Activated T-cell treated with anti-CD3 and anti-CD28 coated beads for 4 hours (primary cell): Measurements from ENCODE around the gene FRMD5.
"Not testable (repeated sequence)": the region's sequence is repeated elsewhere in the genome, so short reads cannot be mapped to it uniquely, and the experiment has no call there.

Experiments
- DNase-seq: peaks from one replicate; pipeline ENCODE4 v3.0.0-alpha.2; 2020

Gene FRMD5

DNA sequence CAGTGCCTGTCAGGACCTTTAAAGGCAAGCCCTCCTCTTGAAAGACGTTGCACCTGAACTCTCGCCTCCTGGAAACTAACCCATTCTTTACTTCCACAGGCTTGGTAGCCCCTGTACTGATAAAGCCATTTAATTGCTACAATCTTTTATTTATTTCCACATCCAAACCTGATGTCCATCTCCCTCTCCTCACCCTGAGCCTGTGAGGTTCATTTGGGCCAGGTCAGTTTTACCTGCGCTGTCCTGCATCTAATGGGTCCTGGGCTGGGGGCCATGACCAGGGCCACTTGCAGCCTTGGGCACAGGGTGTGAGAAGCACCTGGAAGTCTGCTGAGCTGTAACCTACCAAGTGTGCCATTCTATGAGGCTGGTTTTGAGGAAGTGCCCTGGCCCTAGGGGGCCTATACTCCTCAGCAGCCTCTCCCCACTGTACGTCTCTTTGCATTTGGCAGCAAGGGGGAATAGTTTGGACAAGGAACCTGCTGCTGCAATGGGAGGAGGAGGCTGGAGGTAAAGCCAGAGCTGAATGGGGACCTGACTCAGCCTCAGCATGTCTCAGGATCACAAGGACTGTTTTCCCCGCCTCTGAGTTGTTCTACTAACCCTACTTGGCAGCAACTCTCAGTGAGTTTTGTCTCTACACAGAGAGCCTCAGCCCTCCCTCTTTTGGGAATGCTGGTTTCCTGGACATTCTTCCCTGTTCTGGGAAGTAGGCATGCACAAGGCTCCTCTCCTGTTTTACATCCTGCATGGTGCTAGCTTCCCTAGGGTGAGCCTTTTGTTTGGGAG is 314.5 kb downstream of the FRMD5 start:
- DNase-seq: no peak

DNA sequence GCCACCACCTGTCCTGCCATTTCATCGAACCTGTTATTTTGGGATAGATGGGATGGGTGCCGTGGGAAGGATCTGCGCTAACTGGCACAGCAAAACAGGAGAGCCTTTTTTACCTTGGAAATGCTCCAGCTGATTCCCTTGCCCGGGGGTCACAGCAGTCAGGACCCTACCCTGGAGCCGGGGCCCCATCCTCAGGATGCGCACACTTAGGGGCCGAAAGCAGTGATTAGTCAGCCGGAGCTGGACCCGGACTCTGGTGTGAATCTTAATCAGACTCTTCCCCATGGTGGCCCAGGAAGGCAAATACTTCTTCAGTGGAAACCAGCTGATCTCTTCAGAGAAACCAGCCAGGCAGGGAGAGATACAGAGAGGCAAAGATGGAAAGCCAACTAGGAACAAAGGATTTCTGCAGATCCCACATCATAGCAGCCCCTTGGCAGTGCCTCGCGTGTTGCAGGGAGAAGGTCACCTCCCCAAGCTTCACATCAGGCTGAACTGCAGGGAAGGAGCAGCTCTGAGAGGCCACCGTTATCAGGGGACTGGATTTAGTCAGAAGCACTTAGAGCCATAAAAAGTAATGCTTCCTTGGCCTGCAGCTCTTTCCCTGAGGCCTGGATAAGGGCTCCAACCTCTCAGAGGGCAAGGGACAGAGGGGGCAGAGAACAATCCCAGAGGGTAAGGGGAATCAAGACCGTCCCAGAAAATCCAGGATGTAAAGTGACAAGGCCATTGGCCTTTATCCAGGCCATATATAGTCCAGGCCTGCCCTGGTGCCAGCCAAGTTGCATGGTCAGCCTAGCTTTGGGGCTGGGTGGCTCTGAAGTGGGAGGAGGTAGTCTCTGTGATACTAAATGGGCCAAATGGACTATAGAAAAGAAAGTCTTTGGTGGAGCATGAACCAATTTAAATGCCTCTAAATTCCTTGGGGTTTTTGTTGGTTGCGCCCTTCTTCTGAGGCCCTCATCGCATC is 315.4 kb downstream of the FRMD5 start:
- no peak for DNase-seq

DNA sequence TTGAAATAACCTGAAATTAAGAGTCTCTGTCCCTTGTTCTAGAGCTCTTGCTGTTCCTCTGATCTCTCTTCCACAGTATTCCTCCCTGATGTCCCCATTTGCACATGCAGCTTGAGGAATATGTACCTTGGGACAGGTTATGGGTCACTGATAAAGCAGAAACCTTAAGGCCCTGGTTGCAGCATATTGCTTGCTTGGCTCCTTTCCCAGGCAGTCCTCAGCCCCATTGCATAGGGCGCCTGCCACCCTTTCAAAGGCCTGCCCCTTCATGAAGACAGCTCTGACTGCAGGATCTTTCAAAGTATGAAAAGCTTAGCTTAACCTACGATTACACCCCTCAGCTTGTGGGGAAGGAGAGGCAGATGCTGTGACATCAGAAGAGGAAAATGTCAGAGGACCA is 316.6 kb downstream of the FRMD5 start:
- DNase-seq: no peak

DNA sequence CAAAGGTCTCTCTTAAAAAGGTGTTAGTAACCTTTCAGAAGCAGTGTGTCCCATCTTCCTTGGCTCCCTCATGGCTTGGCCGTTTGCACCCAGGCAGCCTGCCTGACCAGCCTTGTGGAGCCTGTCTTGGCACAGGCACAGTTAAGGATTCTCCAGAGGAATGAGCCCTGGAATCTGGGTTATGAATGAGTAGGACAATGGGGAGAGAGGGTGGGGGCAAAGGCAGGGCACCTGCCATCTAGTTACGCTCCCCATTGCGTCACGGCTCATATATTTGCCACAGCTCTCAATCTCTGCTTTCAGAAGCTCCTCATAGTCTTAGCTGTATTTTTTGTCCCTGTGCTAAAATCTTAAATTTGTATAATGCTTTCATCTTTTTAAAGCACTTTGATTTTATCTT is 317.7 kb downstream of the FRMD5 start:
- DNase-seq: no peak

DNA sequence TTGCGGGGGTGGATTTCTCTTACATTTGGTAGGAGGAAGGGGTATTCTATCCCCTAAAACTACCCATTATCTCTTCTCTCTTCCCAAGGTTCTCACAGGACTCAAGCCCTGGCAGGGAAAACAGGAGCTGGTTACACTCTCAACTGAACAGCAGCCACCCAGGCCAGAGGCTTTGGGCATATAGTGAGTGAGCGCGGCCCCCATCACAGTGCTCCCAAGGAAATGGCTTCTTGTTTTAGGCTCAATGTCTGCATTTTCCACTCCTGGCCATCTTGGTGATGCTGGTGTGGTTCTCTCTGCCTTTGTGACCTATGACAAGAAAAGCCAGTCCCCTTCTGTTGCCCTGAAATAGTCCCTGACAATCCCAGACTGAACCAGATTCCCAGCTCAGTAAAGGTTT is 318.2 kb downstream of the FRMD5 start:
- DNase-seq: no peak

DNA sequence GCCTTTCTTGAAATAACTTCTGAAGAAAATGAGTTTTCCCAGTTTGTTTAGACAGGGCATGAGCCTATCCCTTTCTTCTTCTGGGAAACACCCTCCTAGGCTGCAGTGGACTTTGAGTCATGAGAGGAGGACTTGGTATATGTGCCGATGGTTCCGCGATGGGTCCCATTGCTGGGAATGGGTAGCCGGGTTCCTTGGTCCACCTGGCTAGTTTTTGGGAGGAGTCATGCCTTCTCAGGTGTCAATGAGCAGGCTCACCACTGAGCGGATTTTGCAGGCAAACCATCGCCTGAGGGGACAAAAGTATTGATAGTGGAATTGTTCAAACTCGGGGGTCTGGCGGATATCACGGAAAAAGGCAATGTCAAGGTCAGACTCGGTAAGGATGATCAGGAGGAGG is 321.4 kb downstream of the FRMD5 start:
- no peak for DNase-seq

DNA sequence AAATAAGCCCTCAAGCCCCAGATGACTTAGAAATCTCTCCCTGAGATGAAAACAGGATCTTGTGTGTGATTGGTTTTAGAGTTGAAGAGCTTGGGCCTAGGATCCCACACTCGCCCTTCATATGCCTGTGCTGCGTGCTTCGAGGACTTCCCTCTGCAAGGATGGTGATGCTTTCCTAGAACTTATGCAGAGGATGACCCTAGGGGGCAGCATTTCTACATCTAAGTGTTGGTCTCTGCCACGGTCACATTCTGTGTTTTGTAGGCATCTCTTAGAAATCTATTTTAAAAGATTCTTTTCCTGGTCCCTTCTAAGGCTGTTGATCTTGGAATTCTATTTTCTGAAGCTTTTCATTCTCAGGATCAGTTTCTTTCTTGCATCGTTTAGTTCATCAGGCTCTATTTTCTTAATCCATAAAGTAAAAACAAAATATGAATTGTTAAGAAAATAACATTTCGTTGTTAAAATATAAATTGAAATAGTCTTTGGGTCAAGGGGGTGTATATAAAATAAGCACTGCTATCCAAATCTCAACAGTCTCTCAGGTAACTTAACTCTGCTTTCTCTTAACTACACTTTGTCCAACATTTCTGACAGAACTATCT is 322.6 kb downstream of the FRMD5 start:
- no peak for DNase-seq

DNA sequence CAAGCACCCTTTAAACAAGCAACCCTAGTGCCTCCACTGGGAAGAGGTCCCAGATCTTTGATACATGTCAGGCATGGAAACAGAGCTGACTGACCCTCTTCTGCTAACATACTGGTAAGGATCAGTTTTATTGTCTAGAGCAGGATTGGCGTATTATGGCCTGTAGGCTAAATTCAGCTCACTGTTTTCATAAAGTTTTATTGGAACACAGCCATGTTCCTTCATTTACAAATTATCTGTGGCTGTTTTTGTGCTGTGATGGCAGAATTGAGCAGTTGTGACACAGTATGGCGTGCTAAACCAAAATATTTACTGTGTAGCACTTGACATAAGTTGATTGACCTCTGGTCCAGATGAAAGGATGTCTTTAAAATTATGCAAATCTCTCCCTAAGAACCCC is 323.2 kb downstream of the FRMD5 start:
- DNase-seq: no peak

DNA sequence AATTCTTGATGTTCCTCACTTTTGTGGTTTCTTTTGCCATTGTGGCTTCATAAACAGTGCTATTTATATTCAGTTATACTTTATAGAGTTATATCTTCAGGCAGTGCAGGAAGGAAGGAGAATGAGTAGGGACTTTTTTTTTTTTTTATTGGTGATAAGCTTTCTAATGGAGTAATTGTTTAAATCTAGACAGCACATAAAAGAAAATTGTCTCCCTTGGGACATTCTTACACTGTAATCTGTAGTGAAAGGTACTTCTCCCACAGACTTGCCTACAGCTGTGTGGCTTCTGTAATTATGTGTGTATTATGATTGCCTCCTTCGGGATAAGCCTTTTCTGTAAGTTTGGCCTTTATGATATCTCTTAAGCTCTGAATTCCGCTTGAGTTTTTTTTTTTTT is 326.7 kb downstream of the FRMD5 start:
- no peak for DNase-seq

DNA sequence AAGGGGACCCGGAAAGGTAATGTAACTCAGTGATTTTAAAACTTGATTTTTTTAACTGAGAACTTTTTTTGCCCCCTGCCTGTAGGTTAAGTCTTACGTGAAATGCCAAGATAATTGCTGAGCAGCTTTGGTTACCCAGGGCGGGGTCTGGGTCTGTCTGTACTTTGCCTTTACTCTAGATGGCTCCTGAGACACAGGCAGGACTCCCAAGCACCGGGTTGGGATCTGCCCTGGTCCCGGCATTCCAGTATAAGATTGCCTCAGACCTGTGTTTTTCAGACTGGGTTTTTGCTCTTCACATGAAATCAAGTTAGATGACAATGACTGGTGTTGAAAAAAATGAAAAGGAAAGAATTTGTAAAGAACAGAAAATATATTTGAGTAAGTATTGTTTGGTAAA is 328.0 kb downstream of the FRMD5 start:
- DNase-seq: no peak

DNA sequence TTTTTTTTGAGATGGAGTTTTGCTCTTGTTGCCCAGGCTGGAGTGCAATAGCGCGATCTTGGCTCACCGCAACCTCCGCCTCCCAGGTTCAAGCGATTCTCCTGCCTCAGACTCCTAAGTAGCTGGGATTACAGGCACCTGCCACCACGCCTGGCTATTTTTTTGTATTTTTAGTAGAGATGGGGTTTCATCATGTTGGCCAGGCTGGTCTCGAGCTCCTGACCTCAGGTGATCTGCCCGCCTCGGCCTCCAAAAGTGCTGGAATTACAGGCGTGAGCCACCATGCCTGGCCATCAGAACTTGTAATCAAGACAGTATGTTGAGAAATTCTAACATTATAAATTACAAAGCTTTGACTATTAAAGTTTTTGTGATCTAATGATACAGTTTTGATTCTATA is 328.4 kb downstream of the FRMD5 start:
- DNase-seq: not testable (repeated sequence)

DNA sequence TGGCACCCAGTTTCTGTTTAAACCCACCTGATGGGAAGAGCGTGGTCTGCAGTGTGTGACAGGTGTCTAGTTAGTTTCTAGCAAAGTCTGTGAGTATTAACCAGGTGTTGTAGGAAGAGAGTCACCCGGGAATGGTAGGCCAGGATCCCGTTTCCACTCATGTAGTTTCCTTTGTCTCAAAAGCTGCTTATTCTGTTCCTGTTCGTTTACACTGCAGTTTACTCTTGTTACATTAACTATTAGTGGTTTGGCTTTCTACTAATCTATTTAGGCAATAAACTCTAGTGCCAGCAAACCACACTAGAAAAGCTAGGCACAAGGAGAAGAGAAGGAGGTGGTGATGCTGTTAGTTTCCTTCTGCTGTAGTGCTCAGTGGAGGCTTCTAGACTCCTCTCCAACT is 335.5 kb downstream of the FRMD5 start:
- no peak for DNase-seq

DNA sequence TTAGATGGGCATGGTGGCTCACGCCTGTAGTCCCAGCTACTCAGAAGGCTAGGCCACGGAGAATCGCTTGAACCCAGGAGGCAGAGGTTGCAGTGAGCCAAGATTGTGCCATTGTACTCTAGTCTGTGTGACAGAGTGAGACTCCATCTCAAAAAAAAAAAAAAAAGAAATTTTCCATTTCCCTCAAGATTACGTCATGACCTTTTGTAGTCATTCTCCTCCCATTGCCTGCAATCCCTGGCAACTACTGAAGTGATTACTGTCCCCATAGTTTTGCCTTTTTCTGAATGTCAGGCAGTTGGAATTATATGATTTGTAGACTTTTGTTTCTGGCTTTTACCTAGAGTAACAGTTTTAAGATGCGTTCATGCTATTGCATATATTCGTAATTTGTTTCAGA is 340.3 kb downstream of the FRMD5 start:
- no peak for DNase-seq

DNA sequence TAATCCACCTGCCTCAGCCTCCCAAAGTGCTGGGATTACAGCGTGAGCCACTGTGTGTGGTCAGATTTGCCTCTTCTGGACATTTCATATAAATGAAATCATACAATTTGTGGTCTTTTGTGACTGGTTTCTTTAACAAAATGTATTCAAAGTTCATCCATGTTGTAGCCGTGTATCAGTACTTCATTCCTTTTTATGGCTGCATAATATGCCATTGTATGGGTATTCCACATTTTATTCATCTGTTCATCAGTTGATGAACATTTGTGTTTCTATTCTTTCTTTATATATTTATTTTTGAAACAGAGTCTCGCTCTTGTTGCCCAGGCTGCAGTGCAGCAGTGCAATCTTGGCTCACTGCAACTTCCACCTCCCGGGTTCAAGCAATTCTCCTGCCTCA is 342.5 kb downstream of the FRMD5 start:
- DNase-seq: no peak

DNA sequence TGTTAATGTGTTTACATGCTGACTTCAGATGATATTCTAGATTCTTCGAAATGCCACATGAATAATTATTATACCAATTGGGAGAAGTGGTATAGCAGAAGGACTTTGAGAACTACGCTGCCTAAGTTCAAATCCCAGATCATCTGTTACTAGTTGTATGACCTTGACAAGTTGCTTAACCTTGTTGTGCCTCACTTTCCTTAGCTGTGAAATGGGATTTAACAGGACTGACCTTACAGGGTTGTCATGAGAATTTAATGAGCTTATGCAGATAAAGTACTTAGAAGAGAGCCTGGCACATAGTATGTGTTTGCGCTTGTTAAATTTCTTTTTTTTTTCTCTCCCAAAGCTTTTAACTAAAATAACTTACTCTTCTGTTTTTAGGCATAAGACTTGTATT is 343.8 kb downstream of the FRMD5 start:
- DNase-seq: no peak

DNA sequence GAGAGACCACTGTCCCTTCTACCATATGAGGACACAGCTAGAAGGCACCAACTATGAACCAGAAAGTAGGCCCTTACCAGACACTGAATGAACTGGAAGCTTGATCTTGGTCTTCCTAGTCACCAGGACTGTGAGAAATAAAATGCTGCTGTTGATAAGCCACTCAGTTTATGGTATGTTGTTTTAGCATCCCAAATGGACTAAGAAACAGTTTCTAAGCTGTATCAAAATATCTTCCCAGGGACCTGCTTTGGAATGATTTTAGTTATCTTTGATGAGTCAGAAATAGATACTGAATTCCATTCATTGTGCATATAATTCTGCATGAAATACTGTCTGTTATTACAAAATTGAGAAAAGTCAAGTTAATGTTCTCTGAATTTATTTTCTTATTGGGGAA is 349.6 kb downstream of the FRMD5 start:
- no peak for DNase-seq

DNA sequence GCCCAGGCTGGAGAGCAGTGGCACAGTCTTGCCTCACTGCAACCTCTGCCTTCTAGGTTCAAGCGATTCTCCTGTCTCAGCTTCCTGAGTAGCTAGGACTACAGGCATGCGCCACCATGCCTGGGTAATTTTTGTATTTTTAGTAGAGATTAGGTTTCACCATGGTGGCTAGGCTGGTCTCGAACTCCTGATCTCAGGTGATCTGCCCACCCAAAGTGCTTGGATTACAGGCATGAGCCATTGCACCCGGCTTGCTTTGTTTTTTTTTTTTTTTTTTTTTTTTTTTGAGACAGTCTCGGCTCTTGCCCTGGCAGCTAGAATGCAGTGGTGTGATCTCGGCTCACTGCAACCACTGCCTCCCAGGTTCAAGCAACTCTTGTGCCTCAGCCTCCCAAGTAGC is 362.6 kb downstream of the FRMD5 start:
- not testable (repeated sequence) for DNase-seq

DNA sequence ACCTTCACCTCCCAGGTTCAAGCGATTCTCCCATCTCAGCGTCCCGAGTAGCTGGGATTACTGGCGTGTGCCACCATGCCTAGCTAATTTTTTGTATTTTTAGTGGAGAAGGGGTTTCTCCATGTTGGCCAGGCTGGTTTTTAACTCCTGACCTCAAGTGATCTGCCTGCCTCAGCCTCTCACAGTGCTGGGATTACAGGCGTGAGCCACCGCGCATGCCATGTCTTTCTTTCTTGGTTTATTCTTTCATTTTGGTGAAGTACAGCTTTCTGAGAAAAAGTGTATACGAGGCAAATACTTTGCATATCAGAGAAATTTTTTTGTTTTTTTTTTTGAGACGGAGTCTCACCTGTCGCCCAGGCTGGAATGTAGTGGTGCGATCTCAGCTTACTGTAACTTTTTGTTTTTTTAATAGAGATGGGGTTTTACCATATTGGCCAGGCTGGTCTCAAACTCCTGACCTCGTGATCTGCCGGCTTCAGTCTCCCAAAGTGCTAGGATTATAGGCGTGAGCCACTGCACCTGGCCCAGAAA is 363.5 kb downstream of the FRMD5 start:
- not testable (repeated sequence) for DNase-seq

DNA sequence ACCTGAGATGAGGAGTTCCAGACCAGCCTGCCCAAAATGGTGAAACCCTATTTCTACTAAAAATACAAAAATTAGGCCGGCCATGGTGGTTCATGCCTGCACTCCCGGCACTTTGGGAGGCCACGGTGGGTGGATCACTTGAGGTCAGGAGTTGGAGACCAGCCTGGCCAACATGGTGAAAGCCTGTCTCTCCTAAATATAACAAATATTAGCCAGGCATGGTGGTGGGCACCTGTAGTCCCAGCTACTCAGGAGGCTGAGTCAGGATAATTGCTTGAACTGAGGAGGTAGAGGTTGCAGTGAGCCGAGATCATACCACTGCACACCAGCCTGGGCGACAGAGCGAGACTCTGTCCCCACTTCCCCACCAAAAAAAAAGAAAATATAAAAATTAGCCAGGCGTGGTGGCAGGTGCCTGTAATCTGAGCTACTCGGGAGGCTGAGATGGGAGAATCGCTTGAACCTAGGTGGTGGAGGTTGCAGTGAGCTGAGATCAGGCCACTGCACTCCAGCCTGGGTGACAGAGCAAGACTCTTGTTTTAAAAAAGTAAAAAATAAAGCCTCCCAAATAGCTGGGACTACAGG is 364.3 kb downstream of the FRMD5 start:
- not testable (repeated sequence) for DNase-seq

DNA sequence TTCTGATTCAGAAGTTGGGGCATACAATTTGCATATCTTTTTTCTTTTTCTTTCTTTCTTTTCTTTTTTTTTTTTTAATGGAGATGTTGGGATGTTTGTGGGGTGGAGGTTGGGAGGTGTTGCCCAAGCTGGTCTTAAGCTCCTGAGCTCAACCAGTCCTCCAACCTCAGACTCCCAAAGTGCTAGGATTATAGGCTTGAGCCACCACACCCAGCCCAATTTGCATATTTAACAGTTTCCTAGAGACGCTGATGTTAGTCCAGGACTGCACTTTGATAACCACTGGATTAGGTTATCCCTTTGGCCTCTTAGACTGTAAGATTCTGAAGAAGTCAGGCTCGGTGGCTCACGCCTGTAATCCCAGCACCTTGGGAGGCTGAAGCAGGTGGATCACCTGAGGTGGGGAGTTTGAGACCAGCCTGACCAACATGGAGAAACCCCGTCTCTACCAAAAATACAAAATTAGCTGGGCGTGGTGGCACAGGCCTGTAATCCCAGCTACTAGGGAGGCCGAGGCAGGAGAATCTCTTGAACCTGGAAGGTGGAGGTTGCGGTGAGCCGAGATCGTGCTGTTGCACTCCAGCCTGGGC is 365.0 kb downstream of the FRMD5 start:
- not testable (repeated sequence) for DNase-seq

DNA sequence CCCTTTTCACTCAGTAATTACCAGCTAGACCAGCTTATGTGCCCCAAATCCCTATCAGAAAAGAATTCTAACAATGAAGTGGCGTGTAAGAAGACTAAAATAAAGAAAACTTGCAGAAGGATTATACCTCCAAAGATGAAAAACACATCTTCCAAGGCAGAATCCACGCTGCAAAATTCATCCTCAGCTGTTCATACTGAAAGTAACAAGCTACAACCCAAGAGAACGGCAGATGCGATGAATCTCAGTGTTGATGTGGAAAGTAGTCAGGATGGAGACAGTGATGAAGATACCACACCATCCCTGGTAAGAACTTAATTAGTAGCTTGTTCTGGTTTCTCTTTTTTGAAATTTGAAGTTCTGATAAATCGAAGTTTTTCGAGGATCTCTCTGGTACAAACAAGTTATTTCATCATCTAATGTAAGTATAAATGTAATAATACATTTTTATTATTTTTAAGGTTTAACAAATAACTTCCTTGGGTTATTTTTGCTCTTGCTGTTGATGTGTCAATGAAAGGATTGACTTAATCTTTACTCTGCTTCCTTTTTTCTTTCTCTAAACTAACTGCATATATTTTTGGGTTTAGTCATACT is 366.9 kb downstream of the FRMD5 start:
- DNase-seq: no peak
